Right lobe of liver (tissue), 4 donors: Measurements from ENCODE around the gene CYS1.

Experiments used
- CTCF ChIP-seq, 4 donors: fragments of 200-600 bp in 3 of 4; fragments of 450-650 bp in 1 of 4; IDR thresholded peaks; one replicate each; pipeline versions ENCODE4 v1.5.1 to v1.8.0; 2016 to 2022; ENCODE audit warnings: antibody characterized with exemption in 4 of 4, mild to moderate bottlenecking in 2 of 4
- POLR2A ChIP-seq: fragments of 450-650 bp; IDR thresholded peaks from one replicate; pipeline ENCODE4 v1.6.1; 2017; ENCODE audit warnings: antibody characterized with exemption, mild to moderate bottlenecking
- donor health status: DM: no; HTN: no; CAD: no.
- donor health status: DM: no; HTN: no; CAD: no.
- donor health status: DM: no; HTN: yes; CAD: no.

- TF ChIP-seq CTCF (IDR thresholded peaks at IDR 0.05), result no peak
- no peak for TF ChIP-seq POLR2A
Observed at GRCh38 chr2:10035053-10035422, 45.2 kb downstream of the CYS1 start.
